ENCODE results near the gene SMPD3. TPM values are rescaled to one million over a fixed set of nuclear protein-coding genes. Genes with fewer than 3 reads are reported as not detected.

Gene SMPD3
- total RNA-seq, 1 experiment from 2014 or later = 2.4 TPM

- TF ChIP-seq, protein P1, sequence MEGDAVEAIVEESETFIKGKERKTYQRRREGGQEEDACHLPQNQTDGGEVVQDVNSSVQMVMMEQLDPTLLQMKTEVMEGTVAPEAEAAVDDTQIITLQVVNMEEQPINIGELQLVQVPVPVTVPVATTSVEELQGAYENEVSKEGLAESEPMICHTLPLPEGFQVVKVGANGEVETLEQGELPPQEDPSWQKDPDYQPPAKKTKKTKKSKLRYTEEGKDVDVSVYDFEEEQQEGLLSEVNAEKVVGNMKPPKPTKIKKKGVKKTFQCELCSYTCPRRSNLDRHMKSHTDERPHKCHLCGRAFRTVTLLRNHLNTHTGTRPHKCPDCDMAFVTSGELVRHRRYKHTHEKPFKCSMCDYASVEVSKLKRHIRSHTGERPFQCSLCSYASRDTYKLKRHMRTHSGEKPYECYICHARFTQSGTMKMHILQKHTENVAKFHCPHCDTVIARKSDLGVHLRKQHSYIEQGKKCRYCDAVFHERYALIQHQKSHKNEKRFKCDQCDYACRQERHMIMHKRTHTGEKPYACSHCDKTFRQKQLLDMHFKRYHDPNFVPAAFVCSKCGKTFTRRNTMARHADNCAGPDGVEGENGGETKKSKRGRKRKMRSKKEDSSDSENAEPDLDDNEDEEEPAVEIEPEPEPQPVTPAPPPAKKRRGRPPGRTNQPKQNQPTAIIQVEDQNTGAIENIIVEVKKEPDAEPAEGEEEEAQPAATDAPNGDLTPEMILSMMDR (IDR thresholded peaks at IDR 0.05; ENCODE audit: insufficient read depth in 1 of 2, low read depth in 1 of 2, low read length in 1 of 2, severe bottlenecking in 1 of 2, unreplicated experiment in 1 of 2) = no peak
- Histone ChIP-seq H3K4me1 (peaks cover 6% of the 10 kb centered on the region), H3K36me3 (ENCODE audit: control insufficient read depth, insufficient read depth, low read length) (peaks cover 7% of the 10 kb centered on the region), H3K4me3 (ENCODE audit: low read depth, low read length) (no peak overlapping the region), H3K9me3 (no peaks in the 10 kb centered on the region), H3K27me3 (replicated peaks; ENCODE audit: control insufficient read depth, insufficient read depth, low read length) (no peaks in the 10 kb centered on the region)
- Mint-ChIP-seq H3K9me3 (ENCODE audit: unreplicated experiment) (no peaks in the 10 kb centered on the region), H3K27me3 (ENCODE audit: insufficient read depth, unreplicated experiment) (no peaks in the 10 kb centered on the region), H3K4me1 (ENCODE audit: low read depth, unreplicated experiment) (peaks cover 10% of the 10 kb centered on the region), H3K4me3 (ENCODE audit: unreplicated experiment) (peak overlapping the region; percentile 40), H3K36me3 (ENCODE audit: insufficient read depth, unreplicated experiment) (peaks cover 99% of the 10 kb centered on the region), H3K27ac (ENCODE audit: unreplicated experiment) (peak overlapping the region; percentile 79)
- ChIA-PET CTCF (no interaction called here), POLR2A (no interaction called here)
- intact Hi-C loops (cut with micrococcal nuclease; ENCODE audit: unreplicated experiment) = no loop called here
- BruUV-seq (replicated peaks) = no TSS peak
- peak; percentile 57 to 70 for DNase-seq
Measured at GRCh38 chr16:68351991-68352431, 96.3 kb downstream of the SMPD3 start.

DNA sequence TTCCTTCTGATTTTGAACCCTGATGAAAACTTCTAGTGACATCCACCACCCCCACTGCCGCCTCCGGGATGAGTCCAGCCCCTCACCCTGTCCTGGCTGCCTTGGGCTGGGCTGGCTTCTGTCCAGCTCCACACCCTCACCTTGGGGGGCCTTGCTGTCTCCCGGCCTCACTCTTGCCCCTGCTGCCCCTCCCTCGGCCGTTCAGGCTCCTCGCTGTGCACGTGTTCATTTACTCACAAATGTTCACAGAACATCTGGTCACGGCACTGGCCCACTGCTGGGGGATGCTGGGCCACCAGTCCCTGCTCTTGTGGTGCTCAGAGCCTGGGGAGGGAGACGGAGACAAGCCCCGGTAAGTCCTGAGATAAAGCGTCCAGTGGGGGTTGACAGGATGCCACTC lies 96.8 kb downstream of the SMPD3 start:
- TF ChIP-seq, protein P1 (IDR thresholded peaks at IDR 0.05; ENCODE audit: insufficient read depth in 1 of 2, low read depth in 1 of 2, low read length in 1 of 2, severe bottlenecking in 1 of 2, unreplicated experiment in 1 of 2) = no peak
- H3K4me3 Mint-ChIP-seq (ENCODE audit: unreplicated experiment) = peak overlapping the region; percentile 40
- Histone ChIP-seq H3K9me3 (no peaks in the 10 kb centered on the region), H3K4me3 (ENCODE audit: low read depth, low read length) (no peak overlapping the region), H3K27me3 (replicated peaks; ENCODE audit: control insufficient read depth, insufficient read depth, low read length) (no peaks in the 10 kb centered on the region), H3K4me1 (peaks cover 6% of the 10 kb centered on the region), H3K36me3 (ENCODE audit: control insufficient read depth, insufficient read depth, low read length) (peaks cover 7% of the 10 kb centered on the region)
- peaks cover 99% of the 10 kb centered on the region for H3K36me3 Mint-ChIP-seq (ENCODE audit: insufficient read depth, unreplicated experiment)
- H3K4me1 Mint-ChIP-seq (ENCODE audit: low read depth, unreplicated experiment) = peaks cover 10% of the 10 kb centered on the region
- no peak for DNase-seq
- POLR2A ChIA-PET = no interaction called here
- no peaks in the 10 kb centered on the region for H3K9me3 Mint-ChIP-seq (ENCODE audit: unreplicated experiment)
- no TSS peak for BruUV-seq (replicated peaks)
- H3K27ac Mint-ChIP-seq (ENCODE audit: unreplicated experiment) = peak overlapping the region; percentile 79
- no peaks in the 10 kb centered on the region for H3K27me3 Mint-ChIP-seq (ENCODE audit: insufficient read depth, unreplicated experiment)
- intact Hi-C loops (cut with micrococcal nuclease; ENCODE audit: unreplicated experiment) = no loop called here
- CTCF ChIA-PET = no interaction called here

DNA sequence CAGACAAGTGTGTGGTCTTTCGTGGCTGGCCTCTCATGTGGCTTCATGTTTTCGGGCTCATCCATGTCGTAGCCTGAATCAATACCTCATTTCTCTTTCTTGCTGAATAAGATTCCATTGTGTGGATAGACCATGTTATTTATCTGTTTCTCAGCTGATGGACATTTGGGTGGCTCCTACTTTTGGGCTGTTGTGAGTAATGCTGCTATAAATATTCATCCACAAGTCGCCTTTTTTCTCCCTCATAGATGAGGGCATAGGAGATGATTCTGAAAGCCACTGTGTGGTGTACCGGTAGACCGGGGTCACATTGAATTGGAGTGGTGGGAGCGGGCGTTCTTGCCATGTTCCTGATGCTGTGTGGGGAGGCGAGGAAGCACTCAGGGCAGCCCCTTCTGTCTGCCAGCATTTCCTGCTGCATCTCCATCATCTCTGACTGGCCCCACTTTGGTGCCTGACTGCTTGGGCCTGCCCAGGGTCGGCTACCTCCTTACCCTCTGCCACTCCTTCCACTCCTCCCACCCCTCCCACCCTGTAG lies 97.4 kb downstream of the SMPD3 start:
- peaks cover 98% of the 10 kb centered on the region for H3K36me3 Mint-ChIP-seq (ENCODE audit: insufficient read depth, unreplicated experiment)

More for the DNA sequence above, 97.4 kb downstream of the SMPD3 start:
- Histone ChIP-seq H3K4me1 (peaks cover 6% of the 10 kb centered on the region), H3K9me3 (no peaks in the 10 kb centered on the region), H3K36me3 (ENCODE audit: control insufficient read depth, insufficient read depth, low read length) (peaks cover 7% of the 10 kb centered on the region), H3K4me3 (ENCODE audit: low read depth, low read length) (no peak overlapping the region), H3K27me3 (replicated peaks; ENCODE audit: control insufficient read depth, insufficient read depth, low read length) (no peaks in the 10 kb centered on the region)
- Mint-ChIP-seq H3K9me3 (ENCODE audit: unreplicated experiment) (no peaks in the 10 kb centered on the region), H3K4me1 (ENCODE audit: low read depth, unreplicated experiment) (peaks cover 10% of the 10 kb centered on the region), H3K27ac (ENCODE audit: unreplicated experiment) (no peak overlapping the region), H3K4me3 (ENCODE audit: unreplicated experiment) (no peak overlapping the region), H3K27me3 (ENCODE audit: insufficient read depth, unreplicated experiment) (no peaks in the 10 kb centered on the region)
- ChIA-PET CTCF (no interaction called here), POLR2A (no interaction called here)
- BruUV-seq (replicated peaks) = no TSS peak
- no peak for DNase-seq
- TF ChIP-seq, protein P1 (IDR thresholded peaks at IDR 0.05; ENCODE audit: insufficient read depth in 1 of 2, low read depth in 1 of 2, low read length in 1 of 2, severe bottlenecking in 1 of 2, unreplicated experiment in 1 of 2) = no peak
- intact Hi-C loops (cut with micrococcal nuclease; ENCODE audit: unreplicated experiment) = no loop called here

All from Caco-2 (cell line).